Stomach (tissue), 4 donors: ENCODE measurements around the gene DDAH1.

ENCODE experiments used
- CTCF ChIP-seq, 7 experiments: fragments of 450-650 bp in 4 of 7; fragments of 200-600 bp in 3 of 7; sonication (generic) in 3 of 7; IDR thresholded peaks; one replicate each; pipeline ENCODE4 v1.5.1; 2016 to 2019; ENCODE audit warnings: antibody characterized with exemption in 7 of 7, control low read depth in 2 of 7, mild to moderate bottlenecking in 1 of 7
- EP300 ChIP-seq: sonication (generic); formaldehyde crosslinking; IDR thresholded peaks from one replicate; pipeline ENCODE4 v1.6.1; 2017; ENCODE audit warnings: antibody characterized with exemption
- POLR2A ChIP-seq, 4 donors: fragments of 450-650 bp; IDR thresholded peaks; one replicate each; pipeline ENCODE4 v1.6.1; 2016; ENCODE audit warnings: antibody characterized with exemption in 4 of 4, control low read depth in 2 of 4, mild to moderate bottlenecking in 1 of 4, moderate library complexity in 1 of 4
- POLR2AphosphoS5 ChIP-seq, 3 donors: sonication (generic); formaldehyde crosslinking; IDR thresholded peaks; one replicate each; pipeline ENCODE4 v1.6.1; 2016; ENCODE audit warnings: antibody characterized with exemption in 3 of 3

DNA sequence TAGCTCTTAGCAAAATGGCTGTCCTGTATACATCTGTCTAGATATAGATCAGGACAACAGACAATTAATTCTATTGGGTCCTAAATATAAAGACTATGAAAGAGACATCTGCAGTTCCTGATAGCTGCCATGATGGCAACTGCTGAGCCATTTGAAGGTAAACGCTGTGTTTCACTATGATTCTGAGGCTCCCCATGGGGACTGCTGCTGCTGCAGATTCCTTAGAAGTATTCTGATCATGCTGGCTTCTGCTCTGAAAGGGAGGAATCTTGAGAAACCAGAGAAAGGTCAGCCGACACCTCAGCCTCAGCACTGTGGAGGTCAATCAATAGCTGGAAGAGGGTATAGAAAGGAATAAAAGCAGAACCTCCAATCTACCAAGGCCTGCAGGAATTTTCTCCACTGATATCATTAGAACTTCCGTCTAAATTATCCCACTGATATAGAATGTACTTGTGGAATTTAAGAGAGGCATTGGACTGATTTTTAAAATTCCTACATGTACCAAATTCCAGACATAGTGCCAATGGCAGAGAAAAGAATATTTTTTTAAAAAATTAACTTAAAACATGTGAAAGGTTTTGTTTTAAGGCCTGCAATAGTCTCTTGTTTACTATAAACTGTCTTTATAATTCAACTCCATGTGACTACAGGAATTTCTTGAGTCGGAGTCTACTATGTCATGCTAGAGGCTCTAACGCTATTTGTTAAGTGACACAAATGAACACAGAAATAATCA is 53.2 kb downstream of the DDAH1 start:
- no peak for TF ChIP-seq CTCF (IDR thresholded peaks at IDR 0.05)
- no peak for TF ChIP-seq POLR2A (IDR thresholded peaks at IDR 0.05)
- TF ChIP-seq POLR2AphosphoS5 (IDR thresholded peaks at IDR 0.05): no peak
- TF ChIP-seq EP300: no peak
